Measurements from ENCODE around the gene DSCAM. TPM values are rescaled to one million over a fixed set of nuclear protein-coding genes. Genes with fewer than 3 reads are reported as not detected.

Gene DSCAM
- total RNA-seq, 4 donors from 2014 or later = not detected

- 84% methylated on average over 5 of the region's 5 CpGs for WGBS, 2 donors
- H3K4me3 ChIP-seq (ENCODE audit: low read depth, poor library complexity, severe bottlenecking) = no peak overlapping the region
- TF ChIP-seq POLR2A (IDR thresholded peaks at IDR 0.05) = no peak
- TF ChIP-seq CTCF (IDR thresholded peaks at IDR 0.05) = no peak
- no peak for DNase-seq (ENCODE audit: low spot score in 2 of 2)
- intact Hi-C loops (cut with DNase I; ENCODE audit: low total_unique reads) = no loop called here
These were observed 230.6 kb downstream of the DSCAM start for GRCh38 chr21:40616377-40616704.

GRCh38 chr21:40615505-40616376 is 231.2 kb downstream of the DSCAM start:
- intact Hi-C loops (cut with DNase I; ENCODE audit: low total_unique reads) = no loop called here
- TF ChIP-seq POLR2A (IDR thresholded peaks at IDR 0.05) = no peak
- no peak for TF ChIP-seq CTCF (IDR thresholded peaks at IDR 0.05)
- no peak overlapping the region for H3K4me3 ChIP-seq (ENCODE audit: low read depth, poor library complexity, severe bottlenecking)
- no peak for DNase-seq (ENCODE audit: low spot score in 2 of 2)
- 56 to 58% methylated on average over 9 of the region's 9 CpGs for WGBS, 2 donors

GRCh38 chr21:40613546-40614030 is 233.4 kb downstream of the DSCAM start:
- TF ChIP-seq POLR2A (IDR thresholded peaks at IDR 0.05) (no peak), CTCF (IDR thresholded peaks at IDR 0.05) (no peak)
- 74 to 76% methylated on average over 4 of the region's 4 CpGs for WGBS, 2 donors
- intact Hi-C loops (cut with DNase I; ENCODE audit: low total_unique reads) = no loop called here
- H3K4me3 ChIP-seq (ENCODE audit: low read depth, poor library complexity, severe bottlenecking) = no peak overlapping the region
- no peak for DNase-seq (ENCODE audit: low spot score in 2 of 2)

GRCh38 chr21:40610345-40610744 is 236.6 kb downstream of the DSCAM start:
- TF ChIP-seq CTCF (IDR thresholded peaks at IDR 0.05) (no peak), POLR2A (IDR thresholded peaks at IDR 0.05) (no peak)
- no peak overlapping the region for H3K4me3 ChIP-seq (ENCODE audit: low read depth, poor library complexity, severe bottlenecking)
- no peak for DNase-seq (ENCODE audit: low spot score in 2 of 2)
- WGBS, 2 donors = 72 to 79% methylated on average over 6 of the region's 6 CpGs
- intact Hi-C loops (cut with DNase I; ENCODE audit: low total_unique reads) = no loop called here

- DNase-seq (ENCODE audit: low spot score in 2 of 2) = no peak
- TF ChIP-seq POLR2A (IDR thresholded peaks at IDR 0.05) (no peak), CTCF (IDR thresholded peaks at IDR 0.05) (no peak)
- intact Hi-C loops (cut with DNase I; ENCODE audit: low total_unique reads) = no loop called here
- H3K4me3 ChIP-seq (ENCODE audit: low read depth, poor library complexity, severe bottlenecking) = no peak overlapping the region
- WGBS, 2 donors = 77 to 83% methylated on average over 2 of the region's 2 CpGs
These were observed 240.6 kb downstream of the DSCAM start for GRCh38 chr21:40606341-40606740.
